Measurements from ENCODE around the gene SEC61A2. TPM values are rescaled to one million over a fixed set of nuclear protein-coding genes. Genes with fewer than 3 reads are reported as not detected.

The SEC61A2 gene
- total and polyA plus RNA-seq, 11 donors, result 5.5 to 17.0 (median 9.2) TPM

DNA sequence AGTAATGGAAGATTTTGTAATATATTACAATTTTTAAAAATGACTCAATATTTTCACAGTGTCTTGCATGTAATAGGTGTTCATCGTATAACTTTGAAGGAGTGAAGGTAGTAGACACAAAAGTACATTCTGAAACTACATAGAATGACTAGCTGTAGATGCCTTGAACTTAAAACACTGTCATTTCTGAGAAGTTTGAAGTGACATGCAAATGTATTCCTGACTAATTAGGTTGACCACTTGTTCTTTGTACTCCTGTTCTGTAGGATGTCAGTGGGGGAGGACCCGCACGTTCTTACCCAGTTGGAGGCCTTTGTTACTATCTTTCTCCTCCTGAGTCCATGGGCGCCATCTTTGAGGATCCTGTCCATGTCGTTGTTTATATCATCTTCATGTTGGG lies 31.2 kb downstream of the SEC61A2 start:
- DNase-seq (no peak), ATAC-seq (no peak)
- 95 to 98% (median 96%) methylated on average over 5 of the region's 5 CpGs for WGBS, 4 donors
- H3K27ac ChIP-seq, result no peak overlapping the region
- intact Hi-C loops (cut with DNase I), result no loop called here
- H3K9me3 ChIP-seq, result no peaks in the 10 kb centered on the region
- H3K4me1 ChIP-seq, result peaks cover 0 to under 1% (median 0%) of the 10 kb centered on the region in 12 donors
- H3K4me3 ChIP-seq, result no peak overlapping the region
- TF ChIP-seq POLR2A (IDR thresholded peaks at IDR 0.05), result no peak
- TF ChIP-seq, protein P1, sequence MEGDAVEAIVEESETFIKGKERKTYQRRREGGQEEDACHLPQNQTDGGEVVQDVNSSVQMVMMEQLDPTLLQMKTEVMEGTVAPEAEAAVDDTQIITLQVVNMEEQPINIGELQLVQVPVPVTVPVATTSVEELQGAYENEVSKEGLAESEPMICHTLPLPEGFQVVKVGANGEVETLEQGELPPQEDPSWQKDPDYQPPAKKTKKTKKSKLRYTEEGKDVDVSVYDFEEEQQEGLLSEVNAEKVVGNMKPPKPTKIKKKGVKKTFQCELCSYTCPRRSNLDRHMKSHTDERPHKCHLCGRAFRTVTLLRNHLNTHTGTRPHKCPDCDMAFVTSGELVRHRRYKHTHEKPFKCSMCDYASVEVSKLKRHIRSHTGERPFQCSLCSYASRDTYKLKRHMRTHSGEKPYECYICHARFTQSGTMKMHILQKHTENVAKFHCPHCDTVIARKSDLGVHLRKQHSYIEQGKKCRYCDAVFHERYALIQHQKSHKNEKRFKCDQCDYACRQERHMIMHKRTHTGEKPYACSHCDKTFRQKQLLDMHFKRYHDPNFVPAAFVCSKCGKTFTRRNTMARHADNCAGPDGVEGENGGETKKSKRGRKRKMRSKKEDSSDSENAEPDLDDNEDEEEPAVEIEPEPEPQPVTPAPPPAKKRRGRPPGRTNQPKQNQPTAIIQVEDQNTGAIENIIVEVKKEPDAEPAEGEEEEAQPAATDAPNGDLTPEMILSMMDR (IDR thresholded peaks at IDR 0.05), result no peak
- peaks cover 0 to 94% (median 82%) of the 10 kb centered on the region in 9 donors for H3K36me3 ChIP-seq
- H3K27me3 ChIP-seq, result no peaks in the 10 kb centered on the region

DNA sequence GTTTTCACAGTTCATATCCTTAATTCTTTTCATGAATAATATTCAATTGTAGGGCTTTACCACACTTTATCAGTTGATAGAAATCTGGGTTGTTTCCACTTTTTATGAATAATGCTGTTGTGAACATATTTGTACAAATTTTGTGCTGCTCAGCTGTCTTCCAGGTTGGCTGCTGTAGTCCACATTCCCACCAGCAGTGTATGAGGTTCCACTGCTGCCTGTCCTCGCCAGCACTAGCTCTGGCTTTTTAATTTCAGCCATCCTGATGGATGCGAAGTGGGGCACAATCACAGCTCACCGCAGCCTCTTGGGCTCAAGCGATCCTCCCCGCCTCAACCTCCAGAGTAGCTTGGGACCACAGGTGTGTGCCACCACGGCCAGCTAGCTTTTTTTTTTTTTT lies 33.5 kb downstream of the SEC61A2 start:
- Histone ChIP-seq H3K9me3 (no peaks in the 10 kb centered on the region), H3K27ac (no peak overlapping the region), H3K27me3 (no peaks in the 10 kb centered on the region), H3K36me3 (peaks cover 0 to 100% (median 92%) of the 10 kb centered on the region in 9 donors), H3K4me1 (peaks cover 0 to 7% (median 0%) of the 10 kb centered on the region in 12 donors), H3K4me3 (no peak overlapping the region)
- 96 to 99% (median 97%) methylated on average over 6 of the region's 6 CpGs for WGBS, 4 donors
- TF ChIP-seq, protein P1 (IDR thresholded peaks at IDR 0.05), result no peak
- TF ChIP-seq POLR2A (IDR thresholded peaks at IDR 0.05), result no peak
- intact Hi-C loops (cut with DNase I), result no loop called here
- DNase-seq (no peak), ATAC-seq (no peak)

DNA sequence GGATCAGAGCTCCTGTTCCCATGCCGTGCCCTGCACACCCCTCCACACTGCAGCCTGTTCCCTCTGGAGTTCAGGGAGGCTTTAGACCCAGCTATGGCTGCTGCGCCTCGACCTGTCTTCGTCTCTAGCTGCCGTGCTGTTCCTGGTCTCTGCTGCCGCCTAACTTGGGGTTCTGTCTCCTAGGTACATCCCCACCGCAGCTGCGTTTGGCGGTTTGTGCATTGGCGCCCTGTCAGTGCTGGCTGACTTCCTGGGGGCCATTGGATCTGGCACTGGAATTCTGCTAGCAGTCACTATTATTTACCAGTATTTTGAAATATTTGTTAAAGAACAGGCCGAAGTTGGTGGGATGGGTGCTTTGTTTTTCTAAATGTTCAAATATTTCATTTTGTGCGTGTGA lies 34.6 kb downstream of the SEC61A2 start:
- H3K27me3 ChIP-seq, result no peaks in the 10 kb centered on the region
- ATAC-seq, result no peak
- intact Hi-C loops (cut with DNase I), result no loop called here

DNA sequence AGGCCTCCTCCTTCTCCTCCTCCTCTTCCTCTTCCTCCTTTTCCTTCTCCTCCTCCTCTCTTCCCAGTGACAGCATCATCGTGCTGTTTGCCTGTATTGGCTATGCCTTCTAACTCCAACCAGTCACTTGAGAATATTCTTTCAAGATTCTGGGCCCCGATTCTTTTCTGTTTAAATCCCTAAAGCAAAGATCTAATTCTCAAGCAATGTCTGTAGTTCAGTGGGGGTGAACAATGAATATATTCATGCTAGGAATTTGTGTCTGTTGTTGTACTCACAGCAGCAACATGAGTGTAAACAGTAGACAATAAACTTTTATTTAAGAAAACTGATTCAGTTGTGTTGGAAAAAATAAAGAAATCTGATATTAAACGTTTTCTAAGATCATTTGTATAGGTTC lies 35.6 kb downstream of the SEC61A2 start:
- Histone ChIP-seq H3K27me3 (no peaks in the 10 kb centered on the region), H3K4me3 (no peak overlapping the region), H3K27ac (no peak overlapping the region), H3K9me3 (no peaks in the 10 kb centered on the region), H3K36me3 (peaks cover 0 to 100% (median 94%) of the 10 kb centered on the region in 9 donors), H3K4me1 (peaks cover 0 to 7% (median 0%) of the 10 kb centered on the region in 12 donors)
- whole genome bisulfite sequencing, 4 donors, result 71 to 82% (median 73%) methylated on average over 3 of the region's 3 CpGs
- intact Hi-C loops (cut with DNase I), result no loop called here
- ATAC-seq, result no peak
- TF ChIP-seq POLR2A (IDR thresholded peaks at IDR 0.05), result no peak
- TF ChIP-seq, protein P1 (IDR thresholded peaks at IDR 0.05), result no peak
- DNase-seq, result no peak

More for the DNA sequence above, 34.6 kb downstream of the SEC61A2 start:
- Histone ChIP-seq H3K27ac (no peak overlapping the region), H3K36me3 (peaks cover 0 to 100% (median 94%) of the 10 kb centered on the region in 9 donors), H3K4me1 (peaks cover 0 to 7% (median 0%) of the 10 kb centered on the region in 12 donors), H3K4me3 (no peak overlapping the region), H3K9me3 (no peaks in the 10 kb centered on the region)
- TF ChIP-seq, protein P1 (IDR thresholded peaks at IDR 0.05), result no peak
- TF ChIP-seq POLR2A (IDR thresholded peaks at IDR 0.05), result no peak
- WGBS, 4 donors, result 93 to 94% (median 93%) methylated on average over 11 to 12 of the region's 12 CpGs
- DNase-seq, result no peak

All from heart left ventricle (tissue), 16 donors.